Neural crest cell (in vitro differentiated cells): ENCODE data around the gene NDUFS8. TPM values are rescaled to one million over a fixed set of nuclear protein-coding genes. Genes with fewer than 3 reads are reported as not detected.
"Not testable (repeated sequence)": the region's sequence is repeated elsewhere in the genome, so short reads cannot be mapped to it uniquely, and the experiment has no call there.

Experiments
- DNase-seq: peaks from one replicate; pipeline ENCODE4 v3.0.0; 2021; ENCODE audit warnings: low read depth, mixed read lengths, low spot score
- H3K27ac Mint-ChIP-seq: one replicate; pipeline ENCODE4 v1.8.0; 2021; ENCODE audit warnings: mild to moderate bottlenecking, mixed read lengths; ENCODE audit not compliant: unreplicated experiment
- H3K27me3 Mint-ChIP-seq: 2 replicates; pipeline ENCODE4 v1.8.0; 2021; ENCODE audit warnings: low read depth, mild to moderate bottlenecking, mixed read lengths
- H3K36me3 Mint-ChIP-seq: 2 replicates; pipeline ENCODE4 v1.8.0; 2021; ENCODE audit warnings: low read depth, mild to moderate bottlenecking, mixed read lengths
- H3K4me1 Mint-ChIP-seq: 2 replicates; pipeline ENCODE4 v1.8.0; 2021; ENCODE audit warnings: mixed read lengths
- H3K4me3 Mint-ChIP-seq: one replicate; pipeline ENCODE4 v1.8.0; 2021; ENCODE audit warnings: mild to moderate bottlenecking, mixed read lengths
- H3K9me3 Mint-ChIP-seq: 2 replicates; pipeline ENCODE4 v1.8.0; 2021; ENCODE audit warnings: mixed read lengths
- long read RNA-seq: library from polyadenylated mRNA; unstranded; transcript quantifications from one replicate; pipeline ENCODE4 v2.0.0, GENCODE V29; 2020
- total RNA-seq: library from RNA; stranded (reverse); gene quantifications from 2 replicates; pipeline ENCODE4 v1.2.1, GENCODE V29; 2021
- TF ChIP-seq, protein P1 (sequence below): fragments of 200-600 bp; sonication (generic); conservative IDR thresholded peaks from 2 replicates; pipeline ENCODE4 v1.5.0; 2021; ENCODE audit warnings: antibody characterized with exemption, mild to moderate bottlenecking

NDUFS8 gene
- 150 and 155 TPM in 2 replicates for total RNA-seq
- long read RNA-seq, transcript NDUFS8-201 (7 exons, 791 nt), result major isoform, 11 of 23 reads
- long read RNA-seq, partial matches to known transcripts, result 1 of 23 reads
- long read RNA-seq, other reads (novel, unspliced or antisense), result 7 of 23 reads

DNA sequence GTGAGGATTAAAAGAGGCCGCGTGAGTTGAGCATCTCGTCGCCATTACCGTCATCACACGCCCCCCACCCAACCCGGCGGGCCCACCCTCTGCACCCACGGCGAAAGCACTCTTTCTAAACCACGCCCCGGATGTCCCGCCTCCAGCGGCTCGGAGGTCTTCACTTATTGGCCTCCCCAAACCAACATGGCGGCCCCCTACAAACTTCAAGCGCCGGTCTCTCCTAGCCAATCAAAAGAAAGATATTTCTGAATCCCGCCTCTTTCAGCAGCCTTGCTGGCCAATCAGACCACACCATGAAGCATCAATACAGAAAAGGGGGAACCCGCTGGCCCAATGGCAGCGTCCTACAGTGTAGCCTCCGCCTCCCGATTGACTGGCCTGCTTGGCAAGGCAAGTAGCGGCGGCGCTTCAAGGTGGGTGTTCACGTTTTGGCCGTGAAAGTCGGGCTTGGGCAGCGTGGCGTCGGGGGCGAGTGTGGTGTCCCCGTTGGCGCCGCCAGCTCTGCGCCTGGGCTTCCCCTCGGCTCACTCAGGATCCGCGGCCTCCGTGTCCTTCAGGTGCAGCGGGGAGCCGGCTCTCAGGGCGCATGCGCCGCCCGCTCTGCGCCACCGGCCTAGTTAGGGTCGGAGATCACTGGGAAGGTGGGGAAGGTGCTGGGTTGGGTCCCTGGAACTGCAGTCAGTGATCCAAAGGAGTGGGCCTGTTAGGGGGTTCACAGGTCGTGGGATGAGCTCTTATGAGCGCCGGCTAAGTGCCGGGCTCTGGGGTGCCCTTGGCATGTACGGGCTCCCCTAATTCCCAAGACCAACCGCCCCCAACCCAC is at the start of gene NDUFS8:
Gene NDUFS8, plus strand, starts transcription at position 364 of the 826 bp plus-strand sequence. CDS start 1,471 bp downstream, outside the sequence.
- Mint-ChIP-seq H3K27ac (peak within 1 kb of the TSS; percentile 93), H3K4me1 (peaks cover 27% of the 10 kb centered on the region), H3K36me3 (peaks cover under 1% of the 10 kb centered on the region), H3K4me3 (peak within 1 kb of the TSS; percentile 92), H3K9me3 (no peaks in the 10 kb centered on the region), H3K27me3 (no peaks in the 10 kb centered on the region)
- peak; percentile 90 for DNase-seq
- TF ChIP-seq, protein P1, sequence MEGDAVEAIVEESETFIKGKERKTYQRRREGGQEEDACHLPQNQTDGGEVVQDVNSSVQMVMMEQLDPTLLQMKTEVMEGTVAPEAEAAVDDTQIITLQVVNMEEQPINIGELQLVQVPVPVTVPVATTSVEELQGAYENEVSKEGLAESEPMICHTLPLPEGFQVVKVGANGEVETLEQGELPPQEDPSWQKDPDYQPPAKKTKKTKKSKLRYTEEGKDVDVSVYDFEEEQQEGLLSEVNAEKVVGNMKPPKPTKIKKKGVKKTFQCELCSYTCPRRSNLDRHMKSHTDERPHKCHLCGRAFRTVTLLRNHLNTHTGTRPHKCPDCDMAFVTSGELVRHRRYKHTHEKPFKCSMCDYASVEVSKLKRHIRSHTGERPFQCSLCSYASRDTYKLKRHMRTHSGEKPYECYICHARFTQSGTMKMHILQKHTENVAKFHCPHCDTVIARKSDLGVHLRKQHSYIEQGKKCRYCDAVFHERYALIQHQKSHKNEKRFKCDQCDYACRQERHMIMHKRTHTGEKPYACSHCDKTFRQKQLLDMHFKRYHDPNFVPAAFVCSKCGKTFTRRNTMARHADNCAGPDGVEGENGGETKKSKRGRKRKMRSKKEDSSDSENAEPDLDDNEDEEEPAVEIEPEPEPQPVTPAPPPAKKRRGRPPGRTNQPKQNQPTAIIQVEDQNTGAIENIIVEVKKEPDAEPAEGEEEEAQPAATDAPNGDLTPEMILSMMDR, result no peak

DNA sequence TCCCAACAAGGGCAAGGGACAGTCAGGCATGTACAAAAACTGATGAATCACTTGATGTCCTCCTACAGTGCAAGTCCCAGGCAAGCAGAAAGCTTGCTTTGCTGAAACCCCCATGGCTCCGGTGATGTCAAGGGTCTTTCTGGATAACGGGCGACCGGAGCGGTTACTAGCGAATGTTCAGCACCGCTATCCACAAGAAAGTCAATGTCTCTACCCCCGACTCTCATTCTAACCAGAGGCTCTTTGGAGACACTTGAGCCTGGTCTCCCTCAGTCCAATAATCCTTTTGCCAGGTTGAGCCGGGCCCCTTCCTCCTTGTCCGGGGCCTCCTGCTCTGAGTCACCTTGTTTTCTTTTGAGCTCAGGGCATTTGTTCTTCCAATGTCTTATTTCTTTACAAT is 49.3 kb upstream of the NDUFS8 start:
- H3K9me3 Mint-ChIP-seq, H3K4me1 Mint-ChIP-seq, H3K4me3 Mint-ChIP-seq, H3K27ac Mint-ChIP-seq, H3K36me3 Mint-ChIP-seq, DNase-seq: not testable (repeated sequence)
- H3K27me3 Mint-ChIP-seq, result peaks cover 42% of the 10 kb centered on the region

DNA sequence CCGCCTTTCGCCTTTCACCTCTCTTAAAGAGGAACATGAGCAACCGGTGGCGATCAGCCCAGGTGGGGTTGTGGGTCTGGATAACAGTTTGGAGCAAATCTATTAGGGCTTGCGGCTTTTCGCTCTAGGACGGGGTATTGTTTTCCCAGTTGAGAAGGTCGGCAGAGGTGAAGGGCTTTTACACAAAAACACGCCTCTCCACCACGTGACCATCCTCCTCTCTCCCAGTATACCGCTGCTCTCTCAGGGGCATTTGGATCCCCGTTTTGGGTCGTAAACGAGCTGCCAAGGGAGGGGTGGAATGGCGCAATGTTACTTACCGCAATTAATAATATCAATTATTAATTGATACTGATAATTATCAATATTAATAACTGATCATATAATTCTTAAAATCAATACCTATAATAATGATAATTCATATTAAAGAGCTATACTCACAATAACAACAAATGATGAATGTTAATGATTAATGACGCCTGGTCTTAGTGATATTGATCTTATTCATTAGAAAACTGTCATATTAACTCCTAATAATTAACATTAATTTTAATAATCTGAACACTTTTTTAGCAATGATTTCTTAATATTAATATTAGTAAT is 48.1 kb upstream of the NDUFS8 start:
- peaks cover 37% of the 10 kb centered on the region for H3K27me3 Mint-ChIP-seq
- H3K4me1 Mint-ChIP-seq, H3K36me3 Mint-ChIP-seq, H3K9me3 Mint-ChIP-seq, H3K27ac Mint-ChIP-seq, H3K4me3 Mint-ChIP-seq, DNase-seq: not testable (repeated sequence)

DNA sequence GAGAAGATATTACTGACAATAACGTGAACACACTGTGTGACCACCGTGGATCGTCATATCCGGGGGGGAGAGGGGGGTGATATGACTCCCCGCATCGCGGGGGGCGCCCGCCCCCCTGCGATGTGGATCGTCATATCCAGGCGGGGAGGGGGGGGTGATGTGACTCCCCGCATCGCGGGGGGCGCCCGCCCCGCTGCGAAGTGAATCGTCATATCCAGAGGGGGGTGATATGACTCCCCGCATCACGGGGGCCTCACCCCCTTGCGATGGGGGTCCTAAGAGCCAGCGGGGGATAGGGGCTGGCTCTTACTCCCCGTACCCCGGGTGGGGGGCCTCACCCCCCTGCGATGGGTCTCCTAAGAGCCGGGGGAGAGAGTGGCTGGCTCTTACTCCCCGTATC is 46.5 kb upstream of the NDUFS8 start:
- no peak overlapping the region for H3K4me3 Mint-ChIP-seq
- DNase-seq, result no peak
- no peaks in the 10 kb centered on the region for H3K36me3 Mint-ChIP-seq
- no peak overlapping the region for H3K27ac Mint-ChIP-seq
- TF ChIP-seq, protein P1, result no peak
- no peaks in the 10 kb centered on the region for H3K9me3 Mint-ChIP-seq
- no peaks in the 10 kb centered on the region for H3K4me1 Mint-ChIP-seq
- H3K27me3 Mint-ChIP-seq, result peaks cover 33% of the 10 kb centered on the region

DNA sequence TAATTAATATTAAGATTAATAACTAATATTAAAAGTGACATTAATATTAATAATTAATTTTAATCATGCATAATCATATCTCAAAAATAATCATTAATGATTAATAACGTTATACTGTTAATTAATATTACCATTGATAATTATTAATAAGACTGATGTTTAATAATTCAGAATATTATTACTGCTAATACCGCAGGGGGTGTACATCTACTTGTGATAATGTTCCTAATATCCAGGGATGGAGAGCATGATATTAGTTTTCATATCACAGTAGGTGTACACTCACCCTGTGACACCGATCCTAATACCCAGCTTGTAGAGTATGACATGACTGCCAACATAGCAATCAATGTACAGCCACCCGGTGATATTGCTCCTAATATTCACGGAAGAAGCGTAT is 45.2 kb upstream of the NDUFS8 start:
- H3K36me3 Mint-ChIP-seq, H3K4me3 Mint-ChIP-seq, H3K9me3 Mint-ChIP-seq, H3K27ac Mint-ChIP-seq, DNase-seq, H3K4me1 Mint-ChIP-seq: not testable (repeated sequence)
- peaks cover 41% of the 10 kb centered on the region for H3K27me3 Mint-ChIP-seq

DNA sequence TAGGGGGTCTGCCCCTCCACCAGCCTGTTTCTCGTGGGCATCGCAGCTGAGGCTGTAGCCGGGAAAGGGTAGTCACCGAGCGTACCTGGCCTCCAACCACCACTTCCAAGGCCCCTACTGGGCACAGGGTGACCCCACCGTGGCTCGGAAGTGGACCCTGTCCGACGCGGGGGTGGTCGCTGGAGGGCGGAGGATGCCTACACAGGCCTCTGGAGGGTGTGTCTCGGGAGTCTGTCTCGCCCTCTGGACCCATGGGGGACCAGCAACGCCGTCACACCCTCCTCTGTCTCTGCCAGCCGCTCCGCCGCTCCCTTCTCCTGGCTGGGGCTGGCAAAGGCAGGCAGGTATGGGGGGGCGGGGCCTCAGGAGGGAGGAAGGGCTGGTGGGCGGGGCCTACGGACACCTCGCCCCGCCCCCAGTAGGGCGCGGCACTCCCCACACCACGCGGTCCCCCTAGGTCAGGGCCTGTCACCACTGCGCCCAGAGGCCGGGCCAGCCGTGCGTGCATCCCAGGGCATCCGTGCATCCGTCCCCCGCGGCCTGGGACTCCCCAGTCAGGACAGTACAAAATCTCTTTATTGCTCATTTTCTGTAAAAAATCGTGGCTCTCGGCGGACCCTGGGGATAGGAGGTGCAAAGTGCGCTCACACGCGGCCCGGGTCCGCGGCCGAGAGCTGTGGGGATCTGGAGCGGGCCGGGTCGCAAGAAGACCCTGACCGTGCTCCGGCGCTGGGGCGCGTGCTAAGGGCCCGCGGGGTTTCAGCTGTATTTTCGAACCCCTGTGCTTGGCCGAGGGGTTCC is 39.7 kb upstream of the NDUFS8 start:
- H3K4me1 Mint-ChIP-seq, H3K36me3 Mint-ChIP-seq, H3K9me3 Mint-ChIP-seq, H3K27ac Mint-ChIP-seq, DNase-seq, H3K4me3 Mint-ChIP-seq: not testable (repeated sequence)
- peaks cover 57% of the 10 kb centered on the region for H3K27me3 Mint-ChIP-seq

DNA sequence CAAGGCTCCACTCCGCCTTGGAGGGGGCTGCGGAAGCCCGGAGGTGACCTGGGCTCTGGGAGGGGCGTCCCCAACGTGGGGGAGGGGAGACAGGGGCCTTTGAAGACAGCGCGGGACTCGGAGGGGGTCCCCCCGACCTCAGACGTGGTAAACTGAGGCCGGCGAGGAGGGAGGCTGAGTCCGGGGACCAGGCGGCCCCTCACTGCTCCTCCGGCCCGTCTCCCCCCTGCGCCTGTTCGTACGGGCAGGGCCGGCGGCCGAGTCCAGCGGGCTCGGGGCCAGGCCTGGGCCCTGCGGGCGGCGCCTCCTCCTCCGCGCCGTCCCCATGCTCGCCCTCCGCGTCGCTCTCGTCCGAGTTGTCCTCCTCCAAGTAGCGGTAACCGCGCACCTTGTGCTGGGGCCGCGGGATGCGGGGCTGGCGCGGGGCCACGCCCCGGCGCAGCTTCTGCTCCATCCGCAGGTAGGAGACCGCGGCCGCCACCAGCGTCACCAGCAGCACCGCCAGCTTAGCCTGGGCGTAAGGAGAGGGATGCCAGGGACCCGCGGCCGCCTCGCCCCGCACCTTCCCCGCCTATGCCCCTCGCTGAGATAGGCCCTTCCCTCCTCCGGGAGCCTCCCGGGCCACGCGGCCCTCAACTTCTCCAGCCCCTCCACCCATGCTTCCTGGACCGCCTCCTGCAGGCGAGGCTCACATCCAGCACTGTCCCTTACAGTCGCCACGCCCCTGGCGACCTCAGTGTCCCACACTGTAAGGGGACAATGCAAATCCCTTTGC is 38.9 kb upstream of the NDUFS8 start:
- H3K9me3 Mint-ChIP-seq, H3K4me1 Mint-ChIP-seq, DNase-seq, H3K27ac Mint-ChIP-seq, H3K36me3 Mint-ChIP-seq: not testable (repeated sequence)
- Mint-ChIP-seq H3K27me3 (peaks cover 53% of the 10 kb centered on the region), H3K4me3 (peak overlapping the region; percentile 31)
